NCI-H2171 treated with DMSO at 0.1 percent for 48 hours (cell line): ENCODE measurements around the gene C4B.
"Not testable (repeated sequence)": the region's sequence is repeated elsewhere in the genome, so short reads cannot be mapped to it uniquely, and the experiment has no call there.

Experiments
- DNase-seq: peaks from one replicate; lab custom pipeline; 2025; lab: John Stamatoyannopoulos, UW

Gene C4B

DNA sequence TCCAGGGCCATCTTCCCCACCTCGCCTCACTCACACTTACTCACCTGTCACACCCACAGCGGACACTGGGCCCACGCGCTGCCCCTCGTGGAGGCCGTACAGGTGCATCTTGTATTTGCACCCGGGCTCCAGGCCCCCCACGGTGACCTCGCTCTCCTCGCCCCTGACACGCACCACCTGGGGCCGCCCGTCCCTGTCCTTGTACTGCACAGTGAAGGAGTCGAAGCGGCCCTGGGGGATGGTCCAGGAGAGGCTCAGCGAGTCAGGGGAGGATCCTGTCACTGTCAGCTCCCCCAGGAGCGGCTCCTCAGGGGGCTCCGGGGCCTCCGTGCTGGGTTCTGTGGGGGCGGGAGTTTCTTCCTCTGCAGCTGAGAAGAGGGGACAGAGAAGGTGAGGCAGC lies 38.0 kb downstream of the C4B start:
- not testable (repeated sequence) for DNase-seq

GRCh38 chr6:32053314-32053713 lies 38.7 kb downstream of the C4B start:
- not testable (repeated sequence) for DNase-seq

- not testable (repeated sequence) for DNase-seq
Observed at GRCh38 chr6:32055756-32056155, 41.2 kb downstream of the C4B start.

DNA sequence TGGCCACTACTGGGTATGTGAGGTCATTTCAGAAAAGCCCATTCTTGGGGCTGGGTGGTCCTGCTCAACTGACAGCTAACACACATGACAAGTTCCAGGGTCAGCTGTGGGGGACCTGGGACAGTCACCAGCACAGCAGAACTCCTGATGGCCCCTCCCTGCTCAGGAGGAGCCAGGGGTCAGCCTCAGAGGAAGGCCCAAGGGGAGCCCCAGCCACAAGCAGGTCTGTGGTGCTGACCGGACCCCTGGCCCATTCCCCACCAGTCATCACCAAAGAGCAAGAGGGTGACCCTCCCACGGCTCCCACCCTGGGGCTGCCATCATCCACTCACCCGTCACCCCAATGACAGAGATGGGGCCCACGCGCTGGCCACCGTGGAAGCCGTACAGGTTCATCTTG lies 41.7 kb downstream of the C4B start:
- DNase-seq: no peak

DNA sequence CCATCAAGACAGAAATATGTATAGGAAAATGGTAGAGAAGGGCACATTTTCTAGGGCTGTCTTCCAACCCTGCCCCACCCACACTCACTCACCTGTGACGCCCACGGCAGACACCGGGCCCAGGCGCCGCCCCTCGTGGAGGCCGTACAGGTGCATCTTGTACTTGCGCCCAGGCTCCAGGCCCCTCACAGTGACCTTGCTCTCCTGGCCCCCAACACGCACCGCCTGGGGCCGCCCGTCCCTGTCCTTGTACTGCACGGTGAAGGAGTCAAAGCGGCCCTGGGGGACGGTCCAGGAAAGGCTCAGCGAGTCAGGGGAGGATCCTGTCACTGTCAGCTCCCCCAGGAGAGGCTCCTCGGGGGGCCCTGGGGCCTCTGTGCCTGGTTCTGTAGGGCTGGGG lies 43.4 kb downstream of the C4B start:
- no peak for DNase-seq

GRCh38 chr6:32058511-32058963 lies 43.9 kb downstream of the C4B start:
- no peak for DNase-seq

- DNase-seq: no peak
Observed at GRCh38 chr6:32060966-32061655, 46.5 kb downstream of the C4B start.

DNA sequence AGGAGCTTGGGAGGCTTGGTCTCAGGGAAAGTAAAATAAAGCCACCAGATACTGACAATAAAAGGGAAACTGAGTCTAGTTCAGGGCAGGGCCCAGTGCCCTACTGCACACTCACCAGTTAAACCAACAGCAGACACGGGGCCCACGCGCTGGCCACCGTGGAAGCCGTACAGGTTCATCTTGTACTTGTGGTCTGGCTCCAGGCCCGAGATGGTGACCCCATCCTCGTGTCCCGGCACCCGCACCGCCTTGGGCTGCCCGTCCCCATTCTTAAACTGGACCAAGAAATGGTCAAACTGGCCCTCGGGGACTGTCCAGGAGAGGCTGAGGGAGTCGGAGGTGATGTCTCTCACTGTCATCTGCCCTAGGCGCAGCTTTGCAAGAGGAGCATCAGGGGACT lies 50.1 kb downstream of the C4B start:
- no peak for DNase-seq

- DNase-seq: not testable (repeated sequence)
Observed at GRCh38 chr6:32067521-32067920, 52.9 kb downstream of the C4B start.

- not testable (repeated sequence) for DNase-seq
Observed at GRCh38 chr6:32068315-32068714, 53.7 kb downstream of the C4B start.

- peak; percentile 37 for DNase-seq
Observed at GRCh38 chr6:32068867-32069266, 54.3 kb downstream of the C4B start.

DNA sequence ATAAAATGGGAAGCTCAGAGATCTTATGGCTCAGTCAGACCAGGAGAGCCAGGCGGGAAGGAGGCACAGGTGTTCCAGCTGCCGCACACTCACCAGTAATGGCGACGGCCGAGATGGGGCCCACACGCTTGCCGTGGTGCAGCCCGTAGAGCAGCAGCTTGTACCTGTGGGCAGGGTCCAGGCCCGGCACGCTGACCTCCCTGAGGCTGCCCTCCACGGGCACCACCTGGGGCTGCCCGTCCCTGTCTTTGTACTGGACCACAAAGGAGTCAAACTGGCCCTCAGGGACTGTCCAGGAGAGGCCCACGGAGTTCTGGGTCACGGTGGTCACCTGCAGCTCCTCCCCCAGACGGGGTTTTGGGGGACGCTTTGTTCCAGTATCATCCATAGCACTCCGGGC lies 54.9 kb downstream of the C4B start:
- no peak for DNase-seq

DNA sequence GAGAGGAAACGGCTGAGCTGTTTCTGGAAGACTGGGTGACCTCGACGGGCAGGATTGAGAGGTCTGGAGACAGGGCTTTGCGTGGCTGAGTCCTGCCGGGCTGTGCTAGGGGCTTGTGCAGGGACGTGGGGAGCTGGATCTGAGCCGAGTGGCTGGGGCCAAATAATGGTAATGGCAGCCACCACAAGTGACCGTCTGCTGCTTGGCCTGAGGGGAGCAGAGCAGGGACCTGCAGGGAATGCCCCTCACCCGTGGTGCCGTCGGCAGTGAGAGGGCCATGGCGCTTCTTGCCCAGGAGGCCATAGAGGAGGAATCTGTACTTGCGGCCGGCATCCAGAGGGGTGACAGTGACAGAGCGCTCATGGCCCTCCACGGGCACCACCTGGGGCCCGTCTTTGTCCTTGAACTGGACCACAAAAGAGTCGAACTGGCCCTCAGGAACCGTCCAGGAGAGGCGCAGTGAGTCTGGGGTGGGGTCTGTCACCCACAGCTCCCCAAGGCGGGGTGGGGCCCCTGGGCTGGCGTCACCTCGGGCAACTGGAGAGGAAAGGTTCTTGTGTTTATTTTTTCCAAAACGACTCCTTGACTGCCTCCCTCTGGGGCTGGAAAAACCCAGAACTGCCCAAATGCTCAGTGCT lies 55.4 kb downstream of the C4B start:
- DNase-seq: no peak

DNA sequence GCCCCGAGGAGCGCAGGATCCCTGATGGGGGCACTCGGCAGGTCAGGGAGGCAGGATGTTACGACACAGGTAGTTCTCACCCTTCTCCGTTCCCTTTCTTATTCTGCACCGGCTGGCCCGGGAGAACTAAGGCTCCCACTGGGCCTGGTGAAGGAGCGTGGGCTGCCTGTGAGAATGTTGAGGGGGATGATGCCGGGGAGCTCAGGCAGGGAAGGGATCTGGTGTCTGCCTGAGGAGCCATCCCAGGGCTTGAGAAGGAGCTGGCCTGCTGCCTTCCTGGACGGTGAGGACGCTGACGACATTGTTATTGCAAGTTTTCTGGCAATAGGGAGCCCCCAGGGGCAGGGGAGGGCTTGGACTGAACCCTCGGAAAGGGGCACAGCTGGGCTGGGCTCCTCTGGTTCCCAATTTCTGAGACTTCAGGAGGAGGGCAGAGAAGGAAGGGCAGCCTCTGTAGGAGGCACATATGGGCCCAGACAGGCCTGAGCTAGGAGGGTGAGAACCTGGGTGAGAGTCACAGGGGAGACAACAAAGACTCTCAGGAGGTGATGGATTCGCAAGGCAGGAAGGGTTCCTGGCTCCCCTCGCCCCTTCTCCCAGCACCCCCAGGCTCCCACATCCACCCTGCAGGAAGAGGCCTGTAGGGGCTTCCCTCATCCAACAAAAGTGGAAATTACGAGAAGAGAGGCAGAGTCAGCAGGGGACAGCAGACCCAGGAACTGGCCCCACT lies 56.4 kb downstream of the C4B start:
- DNase-seq: no peak

DNA sequence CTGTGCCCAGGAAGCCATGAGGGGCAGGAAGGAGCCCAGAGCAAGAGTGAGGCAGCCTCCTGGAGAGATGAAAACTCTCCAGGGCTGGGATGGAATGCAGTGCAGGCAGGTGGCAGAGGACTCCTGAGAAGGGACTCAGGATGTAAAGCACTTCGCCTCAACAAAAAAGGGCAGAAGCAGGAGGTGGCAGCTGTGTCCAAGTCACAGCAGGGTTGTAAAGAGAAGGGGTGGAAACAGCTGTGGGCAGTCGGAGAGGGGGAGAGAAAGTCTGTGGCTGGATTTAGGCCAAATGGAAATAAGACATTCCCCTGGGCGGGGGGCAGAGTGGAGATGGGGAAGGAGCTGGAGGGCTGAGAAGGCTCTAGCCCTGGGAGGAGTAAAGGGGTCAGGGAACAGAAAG lies 58.5 kb downstream of the C4B start:
- peak; percentile 34 for DNase-seq

DNA sequence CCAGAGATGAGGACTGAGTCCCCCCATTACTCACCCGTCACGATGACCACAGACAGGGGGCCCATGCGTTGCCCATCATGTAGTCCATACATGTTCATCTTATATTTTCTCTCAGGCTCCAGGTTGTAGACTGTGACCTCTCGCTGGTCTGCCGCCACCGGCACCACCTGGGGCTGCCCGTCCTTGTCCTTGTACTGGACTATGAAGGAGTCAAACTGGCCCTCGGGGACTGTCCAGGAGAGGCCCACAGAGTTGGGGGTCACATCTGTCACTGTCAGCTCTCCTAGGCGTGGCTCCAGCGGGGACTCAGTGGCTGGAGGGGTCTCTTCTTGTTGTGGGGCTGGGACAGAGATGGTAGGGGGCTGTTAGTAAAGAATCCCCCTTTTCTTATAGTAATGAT lies 59.0 kb downstream of the C4B start:
- no peak for DNase-seq

- no peak for DNase-seq
Observed at GRCh38 chr6:32074996-32075532, 60.5 kb downstream of the C4B start.

DNA sequence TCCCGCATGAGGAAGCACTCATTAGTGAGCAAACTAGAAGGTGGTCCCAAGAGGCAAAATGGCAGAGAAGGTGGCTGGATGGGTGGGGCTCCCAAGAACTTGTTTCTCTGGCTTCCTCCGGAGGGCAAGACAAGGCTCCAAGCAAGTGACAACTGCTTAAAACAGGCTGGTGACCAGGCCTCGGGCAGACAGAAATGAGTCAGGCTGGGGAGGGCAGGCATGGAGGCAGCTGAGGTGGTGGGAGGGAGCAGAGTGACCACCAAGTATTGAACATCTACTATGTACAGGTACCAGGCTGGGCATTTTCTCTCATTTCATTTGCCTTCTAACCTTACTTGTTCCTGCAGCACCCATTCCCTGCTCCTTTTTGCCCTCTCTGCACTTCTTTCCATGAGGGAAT lies 61.2 kb downstream of the C4B start:
- no peak for DNase-seq

DNA sequence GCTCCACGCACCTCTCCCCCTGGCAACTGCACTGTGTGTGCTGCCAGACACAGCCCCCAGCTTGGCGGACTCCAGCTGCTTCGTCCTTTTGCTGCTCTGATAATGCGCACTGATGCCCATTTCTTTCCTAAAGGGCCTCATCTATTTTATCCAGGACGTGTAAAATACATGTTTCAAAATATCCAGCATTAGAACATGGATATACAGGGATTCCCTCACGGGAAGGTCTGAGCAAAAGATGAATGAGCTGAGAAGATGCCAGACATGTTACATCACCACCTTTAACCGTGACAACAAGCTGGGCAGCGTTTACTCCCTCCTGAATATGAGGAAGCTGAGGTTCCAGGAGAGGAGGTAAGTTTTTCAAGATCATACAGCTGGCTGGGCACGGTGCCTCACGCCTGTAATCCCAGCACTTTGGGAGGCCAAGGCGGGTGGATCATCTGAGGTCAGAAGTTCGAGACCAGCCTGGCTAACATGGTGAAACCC lies 61.8 kb downstream of the C4B start:
- DNase-seq: no peak

- DNase-seq: no peak
Observed at GRCh38 chr6:32079566-32080290, 65.1 kb downstream of the C4B start.

GRCh38 chr6:32081168-32081990 lies 66.8 kb downstream of the C4B start:
- DNase-seq: no peak
